HG02623 (cell line): ENCODE data around the gene LRIF1.

Source experiments
- ATAC-seq: cut with Tn5 transposase; IDR thresholded peaks from one replicate; pipeline ENCODE4 v1.9.1; 2021; ENCODE audit warnings: moderate library complexity; ENCODE audit not compliant: unreplicated experiment

Gene LRIF1

DNA sequence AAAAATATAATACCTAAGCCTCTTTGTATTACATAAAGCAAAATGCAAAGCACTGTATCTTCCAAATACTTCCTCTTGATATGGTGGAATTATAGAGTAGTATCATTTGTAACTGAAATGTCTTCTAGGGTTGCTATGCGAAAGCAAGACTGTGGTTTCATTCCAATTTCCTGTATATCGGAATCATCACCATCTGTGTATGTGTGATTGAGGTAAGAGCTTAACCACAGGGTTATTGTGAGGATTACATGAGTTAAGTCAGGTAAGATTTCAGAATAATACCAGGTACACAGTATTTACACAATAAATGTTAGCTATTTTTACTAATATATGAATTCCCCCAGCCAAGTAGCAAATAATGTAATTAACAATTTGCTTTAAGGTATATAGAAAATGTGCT is 66.0 kb downstream of the LRIF1 start:
- ATAC-seq, result no peak
